PC-3 (cell line): ENCODE results near the gene IQCC. TPM values are rescaled to one million over a fixed set of nuclear protein-coding genes. Genes with fewer than 3 reads are reported as not detected.

ENCODE experiments used
- ATAC-seq: fragments of 200-7000 bp; cut with Tn5 transposase; 2 replicates; pipeline ENCODE4 v1.9.1; 2020; ENCODE audit warnings: mild to moderate bottlenecking, moderate library complexity
- BruUV-seq: library from RNA; stranded (reverse); fragments of 400-500 nt; replicated peaks from 2 replicates; lab custom pipeline; 2021; lab: Mats Ljungman, UMichigan
- CTCF ChIA-PET: fragments of 300-600 bp; sonication (Branson Sonifier 250); formaldehyde crosslinking; loops from one replicate; lab custom pipeline; 2022; ENCODE audit warnings: antibody characterized with exemption; lab: Charles Lee
- POLR2A ChIA-PET: fragments of 300-600 bp; sonication (Branson Sonifier 250); formaldehyde crosslinking; loops from one replicate; lab custom pipeline; 2022; ENCODE audit warnings: antibody characterized with exemption; ENCODE audit not compliant: unreplicated experiment; lab: Charles Lee
- DNase-seq: peaks from one replicate; pipeline ENCODE4 v3.0.0-alpha.2; 2015
- H2AFZ ChIP-seq: fragments of 300-600 bp; sonication (generic); 2 replicates; pipeline ENCODE4 v1.6.0; 2016; ENCODE audit warnings: antibody characterized with exemption, low read length
- H3F3A ChIP-seq: fragments of 300-600 bp; sonication (generic); one replicate; pipeline ENCODE4 v1.6.0; 2017; ENCODE audit warnings: antibody characterized with exemption, low read length, control low read depth, mild to moderate bottlenecking; ENCODE audit not compliant: unreplicated experiment
- H3K27ac ChIP-seq: fragments of 300-600 bp; sonication (generic); 2 replicates; pipeline ENCODE4 v1.5.1; 2016; ENCODE audit warnings: mild to moderate bottlenecking, low read length
- H3K27me3 ChIP-seq: fragments of 300-600 bp; sonication (generic); 2 replicates; pipeline ENCODE4 v1.6.1; 2016; ENCODE audit warnings: low read length, mixed read lengths
- H3K36me3 ChIP-seq: fragments of 300-600 bp; sonication (generic); 2 replicates; pipeline ENCODE4 v1.6.1; 2016; ENCODE audit warnings: low read depth, mixed run types, low read length, mixed read lengths
- H3K4me1 ChIP-seq: fragments of 300-600 bp; sonication (generic); 2 replicates; pipeline ENCODE4 v1.5.1; 2016; ENCODE audit warnings: low read length; ENCODE audit not compliant: insufficient read depth
- H3K4me2 ChIP-seq: fragments of 300-600 bp; sonication (generic); 2 replicates; pipeline ENCODE4 v1.6.0; 2016; ENCODE audit warnings: low read length
- H3K4me3 ChIP-seq: fragments of 300-600 bp; sonication (generic); 2 replicates; pipeline ENCODE4 v1.5.1; 2016; ENCODE audit warnings: mild to moderate bottlenecking, low read length, mixed read lengths
- H3K79me2 ChIP-seq: fragments of 300-600 bp; sonication (generic); 2 replicates; pipeline ENCODE4 v1.6.1; 2017; ENCODE audit warnings: low read length, mixed read lengths
- H3K9ac ChIP-seq: fragments of 300-600 bp; sonication (generic); 2 replicates; pipeline ENCODE4 v1.6.0; 2016; ENCODE audit warnings: mild to moderate bottlenecking, low read length
- H3K9me2 ChIP-seq: fragments of 300-600 bp; sonication (generic); replicated peaks from 2 replicates; pipeline ENCODE4 v1.6.1; 2016; ENCODE audit warnings: mixed run types, low read length, mixed read lengths
- H3K9me3 ChIP-seq: fragments of 300-600 bp; sonication (generic); 2 replicates; pipeline ENCODE4 v1.6.1; 2016; ENCODE audit warnings: low read length, mixed read lengths
- H4K20me1 ChIP-seq: fragments of 300-600 bp; sonication (generic); 2 replicates; pipeline ENCODE4 v1.6.1; 2016; ENCODE audit warnings: low read length, mixed read lengths
- EZH2 ChIP-seq: fragments of 300-600 bp; sonication (generic); IDR thresholded peaks from one replicate; pipeline ENCODE4 v1.6.1; 2017; ENCODE audit warnings: antibody characterized with exemption, mild to moderate bottlenecking, low read length; ENCODE audit not compliant: unreplicated experiment
- EZH2phosphoT487 ChIP-seq: fragments of 300-600 bp; sonication (generic); IDR thresholded peaks from 2 replicates; pipeline ENCODE4 v1.6.1; 2018; ENCODE audit warnings: mild to moderate bottlenecking, antibody characterized with exemption, low read length, borderline replicate concordance
- intact Hi-C: fragments of 100-400 bp; cut with micrococcal nuclease; formaldehyde crosslinking; loops from 2 replicates; pipeline ENCODE4 v1.9.0; 2023
- total RNA-seq: library from RNA; depleted of rRNA; stranded (reverse); fragments of >200 nt; gene quantifications from 2 replicates; pipeline ENCODE4 v1.2.3, GENCODE V29; 2014
- TF ChIP-seq, protein P1 (sequence below): fragments of 300-600 bp; sonication (generic); conservative IDR thresholded peaks from 2 replicates; pipeline ENCODE4 v1.5.1; 2017; ENCODE audit warnings: antibody characterized with exemption, low read depth, mild to moderate bottlenecking, low read length

The IQCC gene
- total RNA-seq, 1 experiment from 2014 or later: 8.5 TPM

DNA sequence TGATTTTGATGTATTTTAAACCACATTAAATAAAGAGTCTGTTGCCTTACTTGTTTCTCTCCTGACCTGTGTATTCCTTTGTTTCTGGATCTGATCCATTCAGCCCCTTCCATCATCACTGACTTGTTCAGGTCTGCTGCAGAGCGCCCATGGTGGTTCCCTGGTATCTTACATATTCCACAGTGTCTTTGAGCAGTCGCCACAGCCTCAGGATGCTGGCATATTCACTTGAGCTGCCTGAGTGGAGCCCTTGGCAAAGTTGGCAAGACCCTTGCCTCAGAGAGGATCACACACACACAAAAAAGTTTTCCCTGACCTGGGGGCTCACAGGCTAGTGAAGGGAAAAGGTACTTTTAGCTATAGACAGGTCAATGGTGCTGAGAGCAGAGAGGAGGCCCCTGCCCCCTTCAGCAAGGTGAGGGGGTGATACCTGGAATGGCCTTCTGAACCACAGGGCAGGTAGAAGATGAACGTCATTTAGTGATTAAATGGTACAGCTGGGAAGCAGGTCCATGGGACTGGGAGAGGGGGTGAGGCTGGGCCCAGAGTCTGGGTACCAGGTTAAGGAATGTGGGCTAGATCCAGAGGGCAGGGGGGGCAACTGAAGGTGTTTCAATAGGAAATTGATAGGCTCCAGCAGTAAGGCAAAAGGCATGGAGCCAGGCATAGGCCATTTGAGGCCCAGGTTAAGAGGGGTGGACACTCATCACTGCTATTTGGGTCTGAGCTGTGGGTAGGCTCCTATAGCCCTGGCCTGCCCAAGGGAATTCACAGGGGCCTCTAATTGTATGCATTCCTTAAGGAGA, 7.0 kb upstream of the IQCC start:
- Histone ChIP-seq H3K4me3 (no peak overlapping the region), H3K79me2 (no peaks in the 10 kb centered on the region), H3K9me2 (no peaks in the 10 kb centered on the region), H2AFZ (no peak overlapping the region), H3K27me3 (no peaks in the 10 kb centered on the region), H4K20me1 (no peaks in the 10 kb centered on the region), H3K4me2 (no peak overlapping the region), H3K27ac (no peak overlapping the region), H3F3A (no peaks in the 10 kb centered on the region), H3K36me3 (peaks cover 33% of the 10 kb centered on the region; the same call in 1 of the 2 replicates), H3K9me3 (no peaks in the 10 kb centered on the region), H3K9ac (no peak overlapping the region), H3K4me1 (peaks cover 15% of the 10 kb centered on the region)
- DNase-seq (no peak), ATAC-seq (no peak)
- no TSS peak for BruUV-seq
- POLR2A ChIA-PET: interaction anchor here (0.5 kb wide), 1 partner anchor 42 kb away, joined by 5 read pairs; no protein-coding TSS in a partner anchor
- CTCF ChIA-PET: no interaction called here
- TF ChIP-seq EZH2 (no peak), EZH2phosphoT487 (no peak)
- TF ChIP-seq, protein P1, sequence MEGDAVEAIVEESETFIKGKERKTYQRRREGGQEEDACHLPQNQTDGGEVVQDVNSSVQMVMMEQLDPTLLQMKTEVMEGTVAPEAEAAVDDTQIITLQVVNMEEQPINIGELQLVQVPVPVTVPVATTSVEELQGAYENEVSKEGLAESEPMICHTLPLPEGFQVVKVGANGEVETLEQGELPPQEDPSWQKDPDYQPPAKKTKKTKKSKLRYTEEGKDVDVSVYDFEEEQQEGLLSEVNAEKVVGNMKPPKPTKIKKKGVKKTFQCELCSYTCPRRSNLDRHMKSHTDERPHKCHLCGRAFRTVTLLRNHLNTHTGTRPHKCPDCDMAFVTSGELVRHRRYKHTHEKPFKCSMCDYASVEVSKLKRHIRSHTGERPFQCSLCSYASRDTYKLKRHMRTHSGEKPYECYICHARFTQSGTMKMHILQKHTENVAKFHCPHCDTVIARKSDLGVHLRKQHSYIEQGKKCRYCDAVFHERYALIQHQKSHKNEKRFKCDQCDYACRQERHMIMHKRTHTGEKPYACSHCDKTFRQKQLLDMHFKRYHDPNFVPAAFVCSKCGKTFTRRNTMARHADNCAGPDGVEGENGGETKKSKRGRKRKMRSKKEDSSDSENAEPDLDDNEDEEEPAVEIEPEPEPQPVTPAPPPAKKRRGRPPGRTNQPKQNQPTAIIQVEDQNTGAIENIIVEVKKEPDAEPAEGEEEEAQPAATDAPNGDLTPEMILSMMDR: no peak
- intact Hi-C loops: no loop called here

DNA sequence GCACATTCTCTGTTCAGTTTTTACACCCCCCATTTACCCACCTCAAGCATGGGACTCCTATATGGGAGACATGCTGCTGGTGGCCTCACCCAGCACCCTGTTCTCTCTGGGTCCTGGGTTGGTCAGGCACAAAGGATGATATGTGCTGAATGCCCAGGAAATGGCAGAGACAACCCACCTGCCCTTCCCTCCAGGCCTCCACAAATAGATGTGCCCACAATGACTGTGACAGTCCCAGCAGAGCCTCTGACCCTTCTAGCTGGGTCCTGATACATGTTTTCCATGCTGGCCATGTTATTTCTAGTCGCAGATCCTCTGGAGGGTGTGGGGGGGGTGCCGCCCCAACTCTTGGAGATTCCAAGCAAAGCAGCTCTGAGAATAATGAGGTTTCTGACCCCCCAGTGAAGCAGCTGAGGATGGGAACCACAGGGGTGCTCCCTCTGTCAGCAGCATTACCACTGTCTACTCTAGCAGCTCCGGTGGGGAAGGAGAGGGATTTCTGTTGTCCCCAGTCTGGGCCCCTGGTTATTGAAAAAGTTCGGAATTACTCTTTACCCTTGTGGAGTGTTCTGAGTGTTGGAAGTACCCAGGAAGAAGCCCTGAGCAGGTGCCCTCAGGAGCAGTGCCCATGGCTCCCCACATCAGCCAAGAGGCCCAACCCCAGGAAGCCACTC, 6.3 kb upstream of the IQCC start:
- POLR2A ChIA-PET: no interaction called here
- Histone ChIP-seq H3K27ac (no peak overlapping the region), H3K79me2 (no peaks in the 10 kb centered on the region), H3K36me3 (peaks cover 29% of the 10 kb centered on the region; the same call in 1 of the 2 replicates), H3K4me1 (peaks cover 18% of the 10 kb centered on the region), H3K9ac (no peak overlapping the region), H3K4me3 (no peak overlapping the region), H3K9me2 (no peaks in the 10 kb centered on the region), H3K9me3 (no peaks in the 10 kb centered on the region), H4K20me1 (no peaks in the 10 kb centered on the region), H3K4me2 (no peak overlapping the region), H3K27me3 (no peaks in the 10 kb centered on the region), H2AFZ (no peak overlapping the region), H3F3A (no peaks in the 10 kb centered on the region)
- BruUV-seq: no TSS peak
- peak; percentile 3; the same call in 1 of the 2 replicates for ATAC-seq
- no peak for TF ChIP-seq EZH2
- no peak for TF ChIP-seq EZH2phosphoT487
- TF ChIP-seq, protein P1: no peak
- intact Hi-C loops: no loop called here
- DNase-seq: no peak
- CTCF ChIA-PET: no interaction called here
